DND-41 (cell line): Measurements from ENCODE around the gene QRSL1.

ENCODE experiments used
- EZH2 ChIP-seq: IDR thresholded peaks from 3 replicates; pipeline ENCODE4 v1.6.1; 2012; ENCODE audit warnings: borderline replicate concordance, low read depth, mild to moderate bottlenecking, moderate library complexity, low read length, inconsistent platforms; ENCODE audit not compliant: severe bottlenecking
- TF ChIP-seq, protein P1 (sequence below): IDR thresholded peaks from 2 replicates; pipeline ENCODE4 v1.5.1; 2012; ENCODE audit warnings: borderline replicate concordance, low read length, moderate library complexity, mild to moderate bottlenecking; ENCODE audit not compliant: poor library complexity, severe bottlenecking; ENCODE audit errors: extremely low read depth

DNA sequence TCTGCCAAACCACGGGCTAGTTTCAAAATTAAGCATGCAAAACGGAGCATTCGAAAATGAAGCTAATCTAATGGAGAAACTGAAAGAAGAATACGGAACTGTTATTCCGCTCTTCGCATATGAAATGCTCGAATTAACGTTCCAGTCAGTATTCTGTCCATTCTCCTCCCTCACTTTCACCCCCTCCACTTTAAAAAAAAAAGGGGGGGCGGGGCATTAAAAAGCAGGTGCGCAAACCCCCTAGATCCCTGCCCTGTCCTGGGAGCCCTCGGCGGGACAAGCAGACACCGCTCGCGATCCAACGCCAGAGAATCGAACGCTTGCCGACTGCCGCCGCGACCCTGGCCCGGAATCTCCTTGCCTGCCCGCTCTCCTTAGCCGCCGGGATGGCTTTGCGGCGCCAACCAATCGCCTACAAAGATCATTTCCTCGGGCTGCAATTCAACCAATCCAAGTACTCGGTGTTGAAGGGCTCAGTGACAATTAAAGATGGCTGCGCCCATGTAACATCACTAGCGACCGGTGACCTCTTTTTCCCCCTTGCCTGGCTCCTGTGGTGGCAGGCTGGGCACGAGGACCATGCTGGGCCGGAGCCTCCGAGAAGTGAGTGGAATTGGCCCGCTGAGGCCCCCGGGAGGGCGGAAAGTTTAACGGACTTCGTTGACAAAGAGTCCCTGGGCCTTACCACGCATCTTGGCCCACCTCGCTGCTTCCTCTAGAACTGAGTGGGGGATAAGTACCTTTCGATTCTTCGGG lies at the start of gene QRSL1, which contains the start of gene RTN4IP1:
- TF ChIP-seq, protein P1, sequence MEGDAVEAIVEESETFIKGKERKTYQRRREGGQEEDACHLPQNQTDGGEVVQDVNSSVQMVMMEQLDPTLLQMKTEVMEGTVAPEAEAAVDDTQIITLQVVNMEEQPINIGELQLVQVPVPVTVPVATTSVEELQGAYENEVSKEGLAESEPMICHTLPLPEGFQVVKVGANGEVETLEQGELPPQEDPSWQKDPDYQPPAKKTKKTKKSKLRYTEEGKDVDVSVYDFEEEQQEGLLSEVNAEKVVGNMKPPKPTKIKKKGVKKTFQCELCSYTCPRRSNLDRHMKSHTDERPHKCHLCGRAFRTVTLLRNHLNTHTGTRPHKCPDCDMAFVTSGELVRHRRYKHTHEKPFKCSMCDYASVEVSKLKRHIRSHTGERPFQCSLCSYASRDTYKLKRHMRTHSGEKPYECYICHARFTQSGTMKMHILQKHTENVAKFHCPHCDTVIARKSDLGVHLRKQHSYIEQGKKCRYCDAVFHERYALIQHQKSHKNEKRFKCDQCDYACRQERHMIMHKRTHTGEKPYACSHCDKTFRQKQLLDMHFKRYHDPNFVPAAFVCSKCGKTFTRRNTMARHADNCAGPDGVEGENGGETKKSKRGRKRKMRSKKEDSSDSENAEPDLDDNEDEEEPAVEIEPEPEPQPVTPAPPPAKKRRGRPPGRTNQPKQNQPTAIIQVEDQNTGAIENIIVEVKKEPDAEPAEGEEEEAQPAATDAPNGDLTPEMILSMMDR: no peak
- TF ChIP-seq EZH2: no peak
